Measurements from ENCODE around the gene ZMYND8.

DNA sequence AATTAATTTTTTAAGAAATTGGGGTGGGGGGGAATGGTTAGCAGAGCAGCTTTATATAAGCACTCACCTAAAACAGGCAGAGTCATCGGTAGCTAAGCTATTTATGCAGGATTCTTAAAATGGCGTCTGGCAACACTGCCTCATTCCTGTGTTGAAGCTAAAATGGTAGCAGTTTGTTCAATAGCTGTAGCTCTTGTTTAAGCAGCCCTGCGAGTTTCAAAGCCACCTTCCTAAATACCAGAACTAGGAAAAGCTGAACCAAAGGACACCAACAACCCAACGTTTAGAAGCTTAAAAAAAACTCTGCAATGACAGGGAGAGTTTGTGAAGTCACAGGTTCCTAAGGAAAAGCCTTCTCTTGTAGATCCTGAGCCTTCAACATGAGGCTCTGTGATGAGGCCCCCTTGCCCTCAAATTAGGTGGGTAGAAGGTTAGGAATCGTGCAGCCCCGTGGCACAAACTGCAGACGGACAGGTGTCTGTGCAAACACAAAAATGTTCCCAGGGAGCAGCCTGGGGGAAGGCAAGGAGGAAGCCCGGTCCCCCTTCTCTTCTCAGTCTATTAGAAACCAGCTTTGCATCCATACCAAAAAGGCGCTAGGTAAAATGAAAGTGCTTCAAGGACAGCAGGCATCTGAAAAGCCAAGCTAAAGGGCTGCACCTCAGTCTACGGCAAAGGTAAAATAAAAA lies 4.7 kb downstream of the ZMYND8 start:
- TF ChIP-seq CTCF (IDR thresholded peaks at IDR 0.05), result no peak
- TF ChIP-seq POLR2A (IDR thresholded peaks at IDR 0.05), result no peak

Measured in testis (tissue), 2 donors.